HG03159 (cell line): ENCODE measurements around the gene TCF23.
"Not testable (repeated sequence)": the region's sequence is repeated elsewhere in the genome, so short reads cannot be mapped to it uniquely, and the experiment has no call there.

Experiments
- ATAC-seq: cut with Tn5 transposase; IDR thresholded peaks from one replicate; pipeline ENCODE4 v1.9.1; 2021; ENCODE audit warnings: mild to moderate bottlenecking, moderate library complexity; ENCODE audit not compliant: unreplicated experiment

Gene TCF23

DNA sequence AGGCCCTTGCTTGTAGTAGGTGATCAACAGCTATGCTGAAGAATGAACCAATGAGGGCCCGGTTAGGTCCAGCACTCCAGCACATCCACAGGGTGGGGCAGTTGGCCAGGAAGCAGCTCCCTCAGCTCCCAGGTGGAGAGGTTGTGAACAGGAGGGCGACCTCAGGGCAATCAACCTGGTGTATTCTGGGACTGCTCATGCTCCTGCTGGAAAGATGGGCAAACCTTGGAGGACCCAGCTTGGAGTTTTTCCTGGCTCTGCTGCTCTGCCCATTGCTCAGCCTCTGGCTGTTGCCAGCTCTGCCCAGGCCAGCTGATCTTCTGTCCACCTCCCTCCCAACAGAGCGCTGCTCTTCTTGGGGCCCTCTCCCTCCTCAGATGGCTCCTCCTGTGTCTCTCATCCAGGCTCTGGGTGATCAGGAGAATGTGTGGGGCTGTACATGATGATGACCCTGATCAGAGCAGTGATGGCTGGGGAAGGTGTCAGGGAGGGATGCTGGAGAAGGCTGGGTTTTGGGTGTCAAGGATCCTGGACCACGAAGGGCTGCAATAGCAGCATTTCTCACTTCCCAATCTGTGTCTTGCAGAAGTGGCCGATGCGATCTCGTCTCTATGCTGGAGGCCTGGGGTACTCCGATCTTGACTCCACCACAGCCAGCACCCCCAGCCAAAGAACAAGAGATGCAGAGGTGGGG lies 3.4 kb downstream of the TCF23 start:
- ATAC-seq: no peak

DNA sequence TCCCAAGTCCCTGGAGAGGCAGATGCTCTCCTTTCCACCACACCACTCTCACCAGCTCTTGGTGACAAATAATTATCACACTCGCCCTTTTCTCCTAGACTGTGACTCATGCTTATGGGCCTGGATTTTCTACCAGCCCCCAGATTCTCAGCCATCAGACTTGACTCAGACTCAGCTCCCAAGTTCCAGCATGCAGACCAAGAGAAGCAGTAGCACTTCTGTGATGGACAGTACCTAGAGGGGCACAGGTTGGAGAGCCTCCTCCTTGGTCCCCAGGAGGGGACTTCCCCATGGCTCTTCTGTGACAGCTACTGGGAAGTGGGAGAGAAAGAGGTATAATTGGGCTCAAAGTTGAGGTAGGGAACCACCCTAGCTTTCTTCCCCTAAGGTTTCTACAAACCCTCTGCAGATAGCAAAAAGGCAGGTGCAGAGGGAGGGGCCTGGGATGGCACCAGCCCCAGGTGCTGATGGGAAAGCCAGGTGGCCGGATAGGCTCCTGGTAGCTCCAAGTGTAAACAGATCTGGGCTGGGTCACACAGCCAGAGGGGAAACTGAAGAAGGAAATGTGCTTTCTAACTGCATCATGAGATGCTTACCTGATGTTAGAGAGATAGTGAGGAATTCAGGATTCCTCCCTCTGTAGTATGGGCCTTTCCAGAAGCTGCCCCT lies 4.1 kb downstream of the TCF23 start:
- ATAC-seq: no peak

DNA sequence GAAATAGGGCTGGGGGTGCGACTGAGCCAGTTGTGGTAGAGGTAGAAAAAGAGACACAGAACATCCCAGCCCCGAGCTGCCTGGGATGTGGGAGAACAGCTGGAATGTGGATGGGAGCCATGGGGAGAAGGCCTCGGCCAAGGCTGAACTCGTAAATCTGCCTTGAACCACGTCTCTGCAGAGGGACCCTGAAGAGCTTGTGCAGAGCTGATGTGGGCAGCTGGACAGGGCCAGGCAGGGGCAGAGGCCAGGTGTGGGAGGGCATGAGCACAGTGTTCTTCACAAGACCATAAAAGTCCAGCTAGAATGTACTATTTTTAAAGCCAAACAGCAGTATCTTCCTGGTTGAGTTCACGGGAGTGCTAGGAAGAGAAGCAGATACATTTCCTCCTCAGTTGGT lies 5.7 kb downstream of the TCF23 start:
- ATAC-seq: no peak

DNA sequence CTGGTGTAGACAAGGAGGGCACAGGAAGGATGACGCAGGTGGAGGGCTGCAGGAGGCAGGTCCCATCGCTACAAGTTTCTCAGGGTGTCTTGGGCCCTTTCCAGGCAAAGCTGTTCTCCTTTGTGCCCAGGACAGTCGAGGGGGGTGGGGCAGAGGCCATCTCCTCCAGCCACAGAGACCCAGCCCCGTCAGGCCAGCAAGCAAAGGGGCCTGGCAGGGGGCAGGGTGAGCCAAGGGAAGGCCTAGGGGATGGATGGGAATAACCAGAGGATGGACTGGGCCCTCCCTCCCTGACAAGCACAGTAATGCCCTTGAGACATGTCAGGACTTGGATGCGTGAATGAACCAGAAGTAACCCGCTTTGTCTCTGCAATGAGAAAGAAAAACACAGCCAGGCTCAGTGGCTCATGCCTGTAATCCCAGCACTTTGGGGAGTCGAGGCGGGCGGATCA lies 6.3 kb downstream of the TCF23 start:
- no peak for ATAC-seq

DNA sequence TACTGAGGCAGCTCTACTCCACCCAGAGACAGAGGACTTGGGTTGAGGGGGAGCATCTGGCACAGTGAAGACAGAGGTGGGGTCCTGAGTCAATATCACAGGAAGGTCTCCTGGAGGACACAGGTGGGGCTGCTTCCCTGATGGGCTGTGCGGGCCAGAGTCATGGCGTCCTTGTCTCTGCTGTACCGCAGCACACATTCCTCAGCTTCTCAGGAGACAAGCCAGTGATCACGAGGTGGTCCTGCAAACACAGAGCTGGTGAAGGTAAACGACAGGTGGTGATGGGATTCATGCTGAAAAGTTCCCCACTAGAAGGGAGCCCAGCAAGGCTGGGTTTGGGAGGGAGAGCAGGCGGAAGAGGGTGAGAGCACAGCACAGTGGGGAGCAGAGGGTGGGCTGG lies 9.7 kb downstream of the TCF23 start:
- ATAC-seq: no peak

DNA sequence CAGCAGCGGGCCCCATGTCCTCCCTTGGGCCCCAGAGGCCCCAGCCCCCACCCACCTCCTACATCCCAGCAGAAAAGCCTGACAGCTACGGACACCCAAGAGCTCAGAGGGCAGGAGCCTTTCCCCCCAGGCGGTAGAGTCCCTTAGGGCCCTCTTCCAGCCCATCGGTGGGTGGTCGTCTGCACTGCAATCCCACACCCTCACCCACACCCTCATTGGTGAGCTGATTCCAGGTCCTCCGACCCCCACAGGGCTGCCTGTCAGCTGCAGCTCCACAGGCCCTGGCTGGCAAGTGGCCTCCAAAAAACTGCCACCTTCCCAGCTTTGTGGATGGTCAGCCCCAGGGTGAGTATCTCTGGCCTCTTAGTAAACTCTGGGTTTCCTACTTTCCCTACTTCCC lies 10.5 kb downstream of the TCF23 start:
- no peak for ATAC-seq

DNA sequence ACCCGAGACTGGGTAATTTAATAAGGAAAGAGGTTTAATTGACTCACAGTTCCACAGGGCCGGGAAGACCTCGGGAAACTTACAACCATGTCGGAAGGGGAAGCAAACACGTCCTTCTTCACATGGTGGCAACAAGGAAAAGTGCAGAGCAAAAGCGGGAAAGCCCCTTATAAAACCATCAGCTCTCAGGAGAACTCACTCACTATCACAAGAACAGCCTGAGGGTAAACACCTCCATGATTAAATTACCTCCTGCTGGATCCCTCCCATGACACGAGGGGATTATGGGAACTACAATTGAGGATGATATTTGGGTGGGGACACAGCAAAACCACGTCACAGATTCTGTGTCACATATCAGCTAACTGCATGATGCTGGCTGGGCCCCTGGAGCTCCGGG lies 11.4 kb downstream of the TCF23 start:
- no peak for ATAC-seq

DNA sequence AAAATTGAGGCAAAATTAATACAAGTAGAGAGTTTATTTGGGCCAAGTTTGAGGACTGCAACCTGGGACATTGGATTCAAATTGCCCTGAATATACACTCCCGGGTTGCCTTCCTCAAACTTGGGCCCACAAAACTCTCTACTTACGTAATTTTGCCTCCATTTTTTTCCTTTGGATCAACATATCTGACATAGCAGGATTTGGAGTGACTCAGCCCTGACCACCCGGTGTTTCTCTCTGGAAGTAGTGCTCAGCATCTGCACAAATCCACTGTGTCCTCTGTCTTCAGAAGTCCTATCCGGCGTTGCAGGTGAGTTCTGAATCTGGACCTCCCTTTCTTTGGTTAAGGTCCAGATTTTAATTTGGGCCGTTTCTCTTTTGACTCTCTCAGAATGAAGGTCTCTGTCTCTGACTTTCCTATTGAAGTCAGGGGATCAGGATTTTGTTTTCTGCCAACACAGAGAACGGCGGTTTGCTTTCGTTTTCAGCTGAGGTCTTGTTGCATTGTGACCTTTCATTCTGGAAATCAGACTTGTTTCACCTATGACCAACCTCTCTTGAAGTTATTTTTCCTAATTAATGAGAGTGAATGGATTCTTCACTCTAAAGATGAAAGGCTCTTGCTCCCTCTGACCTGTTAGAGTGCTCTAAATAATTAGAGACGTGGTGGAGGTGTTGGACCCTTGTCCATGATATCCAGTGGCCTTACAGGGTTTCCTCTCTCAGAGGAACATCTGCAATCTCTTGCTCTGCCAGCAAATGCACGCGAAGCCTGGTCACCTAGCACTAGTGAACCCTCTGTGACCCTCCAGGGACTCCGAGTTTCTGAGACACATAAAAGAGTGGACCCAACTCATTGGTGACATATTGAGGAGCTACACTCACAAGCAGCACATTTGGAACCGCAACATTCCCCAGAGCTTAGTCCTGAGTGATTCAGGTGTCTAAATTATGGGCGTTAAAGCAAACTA lies 13.6 kb downstream of the TCF23 start:
- no peak for ATAC-seq

DNA sequence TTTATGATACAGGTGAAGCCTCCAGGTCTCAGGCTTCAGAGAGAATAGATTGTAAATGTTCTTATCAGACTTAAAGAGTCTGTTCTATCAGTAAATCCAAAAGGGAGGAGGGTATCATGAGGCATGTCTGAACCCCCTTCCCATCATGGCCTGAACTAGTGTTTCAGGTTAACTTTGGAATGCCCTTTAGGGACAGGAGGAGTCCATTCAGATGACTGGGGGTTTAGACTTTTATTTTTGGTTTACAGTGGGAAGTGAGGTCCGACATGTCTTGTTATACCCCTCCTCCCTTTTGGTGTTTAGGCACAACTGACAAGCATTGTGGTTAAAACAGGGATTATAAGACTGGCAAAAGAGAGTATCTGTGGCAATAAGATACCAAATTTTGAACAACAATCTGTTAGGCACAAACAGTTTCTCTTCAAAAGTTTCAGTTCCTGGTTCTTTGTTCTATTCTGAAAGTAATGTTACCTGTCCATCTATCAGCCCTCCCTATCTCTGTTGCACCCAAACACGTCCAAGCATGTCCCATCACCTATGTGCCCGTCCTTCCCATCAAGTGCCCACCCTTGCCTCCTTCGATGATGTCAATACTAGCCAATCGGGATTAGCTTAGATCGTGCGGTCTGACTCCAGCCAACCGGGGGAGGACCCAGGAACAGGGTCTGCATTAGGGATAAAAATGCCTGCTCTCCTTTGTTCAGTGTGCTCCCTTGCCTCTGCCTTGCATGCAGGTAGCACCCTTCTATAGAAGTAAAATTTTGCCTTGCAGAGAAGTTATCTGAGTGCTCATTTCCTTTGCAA lies 16.4 kb downstream of the TCF23 start:
- no peak for ATAC-seq

DNA sequence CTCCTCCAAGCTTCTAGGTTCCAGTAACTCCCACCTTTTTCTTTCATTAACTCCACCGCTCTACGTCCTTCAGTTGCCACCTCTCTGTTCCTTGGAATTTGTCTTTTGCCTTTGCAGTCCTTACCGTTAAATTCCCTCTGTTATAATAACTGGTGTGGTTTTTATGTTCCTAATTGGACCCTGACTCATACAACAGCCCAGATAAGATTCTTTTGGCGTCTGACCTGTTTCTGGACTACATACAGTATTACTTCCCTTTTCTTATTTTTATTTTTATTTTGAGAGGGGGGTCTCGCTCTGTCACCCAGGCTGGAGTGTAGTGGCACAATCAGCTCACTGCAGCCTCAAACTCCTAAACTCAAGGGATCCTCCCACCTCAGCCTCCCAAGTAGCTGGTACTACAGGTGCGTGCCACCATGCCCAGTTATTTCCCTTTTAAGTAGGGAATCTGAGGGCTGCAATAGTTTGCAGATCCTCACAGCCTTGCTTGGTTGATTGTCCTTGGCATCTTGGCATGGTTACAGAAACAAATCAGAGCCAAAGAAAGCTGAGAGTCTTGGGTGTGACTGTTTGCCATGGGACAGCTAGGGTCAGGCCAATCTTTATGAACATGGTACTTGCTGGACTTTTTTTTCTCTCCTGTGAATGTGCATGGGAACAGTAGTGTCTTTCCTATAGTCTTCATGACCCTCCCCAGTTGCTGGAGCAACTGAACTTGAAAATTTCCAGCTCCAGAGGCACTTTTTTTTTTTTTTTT lies 22.0 kb downstream of the TCF23 start:
- ATAC-seq: no peak

DNA sequence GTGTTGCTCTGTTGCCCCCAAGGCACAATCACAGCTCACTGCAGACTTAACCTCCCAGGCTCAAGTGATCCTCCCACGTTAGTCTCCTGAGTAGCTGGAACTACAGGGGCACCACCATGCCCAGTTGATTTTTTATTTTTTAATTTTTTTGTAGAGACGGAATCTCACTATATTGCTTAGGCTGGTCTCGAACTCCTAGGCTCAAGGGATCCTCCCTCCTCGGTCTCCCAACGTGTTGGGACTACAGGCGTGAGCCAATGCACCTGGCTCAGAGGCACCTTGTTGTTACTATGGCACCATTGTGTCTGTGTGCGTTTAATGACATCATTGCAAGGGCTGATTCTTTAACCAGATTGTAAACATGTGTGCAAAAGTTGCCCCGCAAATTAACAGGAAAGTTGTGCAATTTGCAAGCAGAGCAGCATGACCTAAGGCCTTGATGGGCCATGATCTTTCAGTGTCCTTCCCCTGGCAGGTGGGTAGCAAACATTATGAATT lies 22.6 kb downstream of the TCF23 start:
- no peak for ATAC-seq

DNA sequence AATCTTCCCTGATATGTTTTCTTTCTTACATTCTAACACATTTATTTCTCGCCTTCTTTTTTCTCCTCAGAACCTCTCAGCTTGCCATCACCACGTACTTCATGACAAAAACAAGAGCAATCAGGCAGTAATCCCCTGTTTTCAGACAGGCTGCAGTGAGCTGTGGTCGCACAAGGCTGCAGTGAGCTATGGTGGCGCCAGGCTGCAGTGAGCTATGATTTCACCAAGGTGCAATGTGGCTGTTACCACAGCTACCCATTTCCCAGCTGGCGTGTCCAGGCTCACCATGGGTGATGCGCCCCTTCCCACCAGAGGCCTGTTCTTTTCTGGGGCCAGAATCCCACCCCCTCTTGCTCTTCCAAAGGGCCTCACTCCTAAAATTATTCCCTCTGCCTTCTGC lies 25.8 kb downstream of the TCF23 start:
- ATAC-seq: no peak

DNA sequence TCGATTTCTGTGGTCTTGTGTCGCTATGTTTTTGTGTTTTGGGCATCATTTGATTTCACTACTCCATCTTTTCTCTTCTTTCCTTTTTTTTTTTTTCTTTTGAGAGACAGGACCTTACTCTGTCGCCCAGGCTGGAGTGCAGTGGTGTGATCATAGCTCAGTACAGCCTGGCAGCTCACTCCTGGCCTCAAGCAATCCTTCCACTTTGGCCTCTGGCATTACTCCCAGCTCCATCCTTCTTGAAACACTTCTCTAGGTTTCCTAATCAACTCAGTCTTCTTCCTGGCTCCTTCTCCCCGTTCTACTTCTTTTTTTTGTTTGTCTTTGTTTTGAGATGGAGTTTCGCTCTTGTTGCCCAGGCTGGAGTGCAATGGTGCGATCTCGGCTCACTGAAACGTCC lies 26.5 kb downstream of the TCF23 start:
- ATAC-seq: no peak

DNA sequence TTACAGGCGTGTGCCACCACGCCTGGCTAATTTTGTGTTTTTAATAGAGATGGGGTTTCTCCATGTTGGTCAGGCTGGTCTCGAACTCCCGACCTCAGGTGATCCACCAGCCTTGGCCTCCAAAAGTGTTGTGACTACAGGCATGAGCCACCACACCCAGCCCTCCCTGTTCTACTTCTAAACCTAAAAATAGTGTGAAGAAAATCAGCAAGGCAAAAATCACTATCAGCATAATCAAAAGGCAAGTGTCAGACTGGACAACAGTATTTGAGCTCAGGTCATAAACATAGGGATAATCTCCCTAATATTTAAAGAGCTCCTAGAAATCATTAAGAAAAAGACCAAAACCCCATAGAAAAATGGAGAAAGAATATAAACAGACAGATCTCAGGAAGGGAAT lies 27.0 kb downstream of the TCF23 start:
- not testable (repeated sequence) for ATAC-seq

DNA sequence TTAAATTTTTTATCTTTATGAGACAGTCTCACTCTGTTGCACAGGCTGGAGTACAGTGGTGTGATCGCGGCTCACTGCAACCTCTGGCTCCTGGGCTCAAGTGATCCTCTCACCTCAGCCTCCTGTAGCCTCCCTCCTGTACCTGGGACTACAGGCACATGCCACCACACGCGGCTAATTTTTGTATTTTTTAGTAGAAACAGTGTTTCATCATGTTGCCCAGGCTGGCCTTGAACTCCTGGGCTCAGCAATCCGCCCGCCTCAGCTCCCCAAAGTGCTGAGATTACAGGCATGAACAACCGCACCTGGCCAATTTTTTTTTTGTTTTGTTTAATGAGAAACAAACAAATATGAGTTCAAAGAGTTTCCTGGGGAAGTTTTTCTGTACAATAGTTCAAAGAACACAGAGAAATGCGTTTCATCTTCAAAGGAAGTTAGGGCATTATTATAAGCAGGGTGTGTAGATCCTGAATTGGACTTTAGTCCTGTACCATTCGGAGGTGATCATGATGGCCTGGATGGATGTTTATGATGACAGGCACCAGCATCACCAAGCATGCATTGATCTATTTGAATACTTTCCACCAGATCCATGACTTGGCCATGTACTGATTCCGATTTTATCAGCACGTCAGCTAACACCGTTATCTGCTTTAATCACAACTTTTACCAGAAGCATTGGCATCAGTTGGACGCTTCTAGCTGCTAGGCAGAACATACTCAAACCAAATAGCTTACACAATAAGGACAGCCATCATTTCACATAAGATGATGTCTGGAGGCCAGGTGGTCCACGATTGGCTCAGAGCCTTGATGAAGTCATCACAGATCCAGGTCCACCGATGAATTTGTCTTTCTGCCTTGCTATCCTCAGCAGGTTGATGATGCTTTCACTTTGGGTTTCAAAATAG lies 28.9 kb downstream of the TCF23 start:
- no peak for ATAC-seq

DNA sequence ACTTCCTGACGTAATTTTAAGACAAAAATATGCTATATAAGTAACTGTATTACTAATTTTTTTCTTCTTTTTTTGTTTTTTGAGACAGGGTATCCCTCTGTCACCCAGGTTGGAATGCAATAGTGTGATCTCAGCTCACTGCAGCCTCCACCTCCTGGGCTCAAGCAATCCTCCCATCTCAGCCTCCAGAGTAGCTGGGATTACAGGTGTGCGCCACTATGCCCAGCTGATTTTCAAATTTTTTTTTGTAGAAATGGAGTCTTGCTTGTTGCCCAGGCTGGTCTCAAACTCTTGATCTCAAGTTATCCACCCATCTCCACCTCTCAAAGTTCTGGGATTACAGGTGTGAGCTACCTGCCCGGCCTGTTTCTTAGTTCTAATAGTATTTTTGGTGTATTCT lies 29.7 kb downstream of the TCF23 start:
- no peak for ATAC-seq

DNA sequence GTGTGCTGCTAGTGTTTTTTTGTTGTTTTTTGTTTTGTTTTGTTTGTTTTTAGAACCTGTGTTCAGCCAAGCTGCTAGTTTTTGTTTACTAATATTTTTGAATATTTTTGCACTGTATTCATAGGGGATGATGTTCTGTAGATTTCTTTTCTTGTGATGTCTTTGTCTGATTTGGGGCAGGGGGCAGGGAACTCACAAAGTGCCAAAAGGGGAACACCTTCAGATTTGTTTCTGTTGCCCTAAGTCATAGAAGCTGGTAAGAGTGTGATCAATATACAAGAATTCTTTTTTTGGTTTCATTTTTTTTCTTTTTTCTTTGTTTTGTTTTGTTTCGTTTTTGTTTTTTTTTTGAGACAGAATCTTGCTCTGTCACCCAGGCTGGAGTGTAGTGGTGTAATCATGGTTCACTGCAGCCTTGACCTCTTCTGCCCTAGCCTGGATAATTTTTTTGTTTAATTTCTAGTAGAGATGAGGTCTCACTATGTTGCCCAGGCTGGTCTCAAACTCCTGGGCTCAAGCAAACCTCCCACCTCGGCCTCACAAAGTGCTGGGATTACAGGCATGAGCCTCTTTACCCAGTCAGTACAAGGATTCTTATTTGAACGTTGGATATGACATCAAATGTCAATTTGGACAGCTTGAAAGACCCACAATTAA lies 30.7 kb downstream of the TCF23 start:
- ATAC-seq: no peak

DNA sequence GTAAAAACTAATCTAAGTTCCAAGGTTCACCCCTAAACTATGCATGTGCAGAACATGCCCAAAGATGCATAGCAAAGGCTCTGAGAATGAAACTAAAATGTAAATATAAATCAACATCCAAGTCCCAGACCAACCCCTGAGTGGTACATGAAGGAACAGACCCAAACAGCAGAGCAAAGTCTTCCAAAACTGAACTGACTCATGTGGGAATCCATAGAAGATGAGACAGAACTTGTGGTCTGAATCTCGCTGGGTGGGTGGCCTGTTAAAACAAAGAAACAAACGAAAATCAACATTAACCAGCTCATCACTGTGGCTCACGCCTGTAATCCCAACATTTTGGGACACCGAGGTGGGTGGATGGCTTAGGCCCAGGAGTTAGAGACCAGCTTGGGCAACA lies 33.5 kb downstream of the TCF23 start:
- ATAC-seq: no peak
